Measurements from ENCODE around the gene PYHIN1.

The PYHIN1 gene

GRCh38 chr1:158932171-158932570, 819 bp downstream of the PYHIN1 start:
- no peak for TF ChIP-seq CTCF (conservative IDR thresholded peaks at IDR 0.05; ENCODE audit: low read length)
- H3K4me3 ChIP-seq (ENCODE audit: low read length) = no peak overlapping the region
- no peak for DNase-seq (ENCODE audit: low read depth)

GRCh38 chr1:158933621-158934020, 2.3 kb downstream of the PYHIN1 start:
- H3K4me3 ChIP-seq (ENCODE audit: low read length) = no peak overlapping the region
- no peak for TF ChIP-seq CTCF (conservative IDR thresholded peaks at IDR 0.05; ENCODE audit: low read length)
- DNase-seq (ENCODE audit: low read depth) = no peak

- DNase-seq (ENCODE audit: low read depth) = no peak
- H3K4me3 ChIP-seq (ENCODE audit: low read length) = no peak overlapping the region
- TF ChIP-seq CTCF (conservative IDR thresholded peaks at IDR 0.05; ENCODE audit: low read length) = no peak
Observed at GRCh38 chr1:158939180-158939579, 7.8 kb downstream of the PYHIN1 start.

GRCh38 chr1:158941317-158941716, 10.0 kb downstream of the PYHIN1 start:
- no peak for TF ChIP-seq CTCF (conservative IDR thresholded peaks at IDR 0.05; ENCODE audit: low read length)
- H3K4me3 ChIP-seq (ENCODE audit: low read length) = no peak overlapping the region
- no peak for DNase-seq (ENCODE audit: low read depth)

GRCh38 chr1:158942490-158942889, 11.1 kb downstream of the PYHIN1 start:
- no peak for DNase-seq (ENCODE audit: low read depth)
- TF ChIP-seq CTCF (conservative IDR thresholded peaks at IDR 0.05; ENCODE audit: low read length) = no peak
- no peak overlapping the region for H3K4me3 ChIP-seq (ENCODE audit: low read length)

- no peak for TF ChIP-seq CTCF (conservative IDR thresholded peaks at IDR 0.05; ENCODE audit: low read length)
- no peak for DNase-seq (ENCODE audit: low read depth)
- H3K4me3 ChIP-seq (ENCODE audit: low read length) = no peak overlapping the region
Observed at GRCh38 chr1:158943059-158943458, 11.7 kb downstream of the PYHIN1 start.

- no peak overlapping the region for H3K4me3 ChIP-seq (ENCODE audit: low read length)
- no peak for DNase-seq (ENCODE audit: low read depth)
- no peak for TF ChIP-seq CTCF (conservative IDR thresholded peaks at IDR 0.05; ENCODE audit: low read length)
Observed at GRCh38 chr1:158945061-158945460, 13.7 kb downstream of the PYHIN1 start.

Measured in AG10803 (cell line).